GM23338 (cell line): Measurements from ENCODE around the gene NFIA. TPM values are rescaled to one million over a fixed set of nuclear protein-coding genes. Genes with fewer than 3 reads are reported as not detected.

ENCODE experiments used
- ATAC-seq: fragments of 200-7000 bp; cut with Tn5 transposase; 3 replicates; pipeline ENCODE4 v1.9.1; 2020
- DNase-seq: peaks from one replicate; pipeline ENCODE4 v3.0.0-alpha.2; 2015; ENCODE audit warnings: low spot score
- H2AFZ ChIP-seq: fragments of 200-600 bp; sonication (generic); 2 replicates; pipeline ENCODE4 v1.8.0; 2016; ENCODE audit warnings: antibody characterized with exemption, mild to moderate bottlenecking, moderate library complexity
- H3F3A ChIP-seq: fragments of 200-600 bp; sonication (generic); replicated peaks from 2 replicates; pipeline ENCODE4 v1.8.0; 2017; ENCODE audit warnings: antibody characterized with exemption, mixed run types, low read depth
- H3K27ac ChIP-seq: fragments of 200-600 bp; sonication (generic); 2 replicates; pipeline ENCODE4 v1.6.1; 2016; ENCODE audit warnings: low read depth
- H3K27me3 ChIP-seq: fragments of 200-600 bp; sonication (generic); 2 replicates; pipeline ENCODE4 v1.8.0; 2016; ENCODE audit warnings: mild to moderate bottlenecking, mixed run types, moderate library complexity; ENCODE audit not compliant: insufficient read depth
- H3K36me3 ChIP-seq: fragments of 200-600 bp; sonication (generic); 2 replicates; pipeline ENCODE4 v1.8.0; 2016; ENCODE audit warnings: mild to moderate bottlenecking; ENCODE audit not compliant: insufficient read depth
- H3K4me1 ChIP-seq: fragments of 200-600 bp; sonication (generic); 2 replicates; pipeline ENCODE4 v1.8.0; 2016; ENCODE audit warnings: mild to moderate bottlenecking, moderate library complexity; ENCODE audit not compliant: insufficient read depth
- H3K4me2 ChIP-seq: fragments of 200-600 bp; sonication (generic); 2 replicates; pipeline ENCODE4 v1.7.1; 2017; ENCODE audit warnings: mixed run types
- H3K4me3 ChIP-seq: fragments of 200-600 bp; sonication (generic); 2 replicates; pipeline ENCODE4 v1.6.1; 2016; ENCODE audit warnings: mixed run types
- H3K79me2 ChIP-seq: fragments of 200-600 bp; sonication (generic); replicated peaks from 2 replicates; pipeline ENCODE4 v1.8.0; 2017; ENCODE audit warnings: mild to moderate bottlenecking; ENCODE audit not compliant: insufficient read depth
- H3K9me2 ChIP-seq: fragments of 200-600 bp; sonication (generic); 2 replicates; pipeline ENCODE4 v1.8.0; 2017; ENCODE audit not compliant: insufficient read depth
- H4K20me1 ChIP-seq: fragments of 200-600 bp; sonication (generic); replicated peaks from 2 replicates; pipeline ENCODE4 v1.8.0; 2017; ENCODE audit warnings: mild to moderate bottlenecking; ENCODE audit not compliant: insufficient read depth
- H3K27ac Mint-ChIP-seq: 2 replicates; pipeline ENCODE4 v1.8.0; 2020; ENCODE audit warnings: inconsistent platforms, mild to moderate bottlenecking, moderate library complexity, mixed read lengths
- H3K27me3 Mint-ChIP-seq: 3 replicates; pipeline ENCODE4 v1.8.0; 2022; ENCODE audit warnings: low read depth, mild to moderate bottlenecking, moderate library complexity, mixed read lengths, inconsistent platforms; ENCODE audit not compliant: insufficient read depth, poor library complexity
- H3K36me3 Mint-ChIP-seq: 3 replicates; pipeline ENCODE4 v1.8.0; 2021; ENCODE audit warnings: low read depth, mild to moderate bottlenecking, inconsistent platforms, moderate library complexity, mixed read lengths
- H3K4me1 Mint-ChIP-seq: 3 replicates; pipeline ENCODE4 v1.8.0; 2020; ENCODE audit warnings: mild to moderate bottlenecking, inconsistent platforms, mixed read lengths
- H3K4me3 Mint-ChIP-seq: 3 replicates; pipeline ENCODE4 v1.8.0; 2021; ENCODE audit warnings: moderate library complexity, mild to moderate bottlenecking, inconsistent platforms, mixed read lengths
- H3K9me3 Mint-ChIP-seq: 3 replicates; pipeline ENCODE4 v1.8.0; 2020; ENCODE audit warnings: moderate library complexity, mild to moderate bottlenecking, inconsistent platforms, mixed read lengths
- CREB1 ChIP-seq: fragments of 250-450 bp; sonication (Bioruptor Pico); IDR thresholded peaks from 2 replicates; pipeline ENCODE4 v1.5.0; 2020; ENCODE audit warnings: low read depth, mild to moderate bottlenecking, moderate library complexity
- CTCF ChIP-seq, 2 experiments: fragments of 200-600 bp in 1 of 2; sonication (generic) in 1 of 2; conservative IDR thresholded peaks; 2 replicates each; pipeline versions ENCODE4 v1.5.1 to v1.6.1; 2016 to 2017; ENCODE audit warnings: antibody characterized with exemption in 2 of 2, low read depth in 2 of 2, mild to moderate bottlenecking in 2 of 2, moderate library complexity in 1 of 2
- EZH2phosphoT487 ChIP-seq: fragments of 200-600 bp; sonication (generic); IDR thresholded peaks from one replicate; pipeline ENCODE4 v1.8.1; 2018; ENCODE audit warnings: antibody characterized with exemption; ENCODE audit not compliant: unreplicated experiment
- JUNB ChIP-seq: IDR thresholded peaks from one replicate; pipeline ENCODE4 v1.6.1; 2016; ENCODE audit warnings: antibody characterized with exemption; ENCODE audit not compliant: unreplicated experiment
- NANOG ChIP-seq: IDR thresholded peaks from 2 replicates; pipeline ENCODE4 v1.6.1; 2016; ENCODE audit warnings: antibody characterized with exemption, borderline replicate concordance
- POLR2AphosphoS5 ChIP-seq: IDR thresholded peaks from 2 replicates; pipeline ENCODE4 v1.6.1; 2016; ENCODE audit warnings: antibody characterized with exemption, low read depth
- REST ChIP-seq: IDR thresholded peaks from one replicate; pipeline ENCODE4 v1.6.1; 2018; ENCODE audit warnings: antibody characterized with exemption; ENCODE audit not compliant: unreplicated experiment
- STAT1 ChIP-seq: IDR thresholded peaks from one replicate; pipeline ENCODE4 v1.6.1; 2016; ENCODE audit warnings: antibody characterized with exemption; ENCODE audit not compliant: unreplicated experiment
- ZNF114 ChIP-seq: fragments of 250-450 bp; sonication (Bioruptor Pico); IDR thresholded peaks from 2 replicates; pipeline ENCODE4 v1.5.0; 2020; ENCODE audit warnings: mild to moderate bottlenecking, moderate library complexity
- ZNF462 ChIP-seq: fragments of 250-450 bp; sonication (Bioruptor Pico); IDR thresholded peaks from 2 replicates; pipeline ENCODE4 v1.5.0; 2020; ENCODE audit warnings: mild to moderate bottlenecking, moderate library complexity
- polyA plus RNA-seq: library from polyadenylated mRNA; unstranded; fragments of >200 nt; fragmentation: Nextera tagmentation; extraction: Ambion mirVana; gene quantifications from 2 replicates; pipeline ENCODE4 v1.2.1, GENCODE V29; 2016
- total RNA-seq: library from RNA; depleted of rRNA; stranded (reverse); fragments of >200 nt; shearing (Covaris generic); gene quantifications from 2 replicates; pipeline ENCODE4 v1.2.3, GENCODE V29; 2014

Gene NFIA
- total and polyA plus RNA-seq, 2 experiments from 2014 or later: 0.97 to 2.3 TPM

GRCh38 chr1:61240878-61241277, 158.5 kb downstream of the NFIA start (continued):
- TF ChIP-seq REST: no peak
- TF ChIP-seq JUNB: no peak
- no peak for TF ChIP-seq ZNF462 (CRISPR knock-in tag)
- no peak for TF ChIP-seq ZNF114 (CRISPR knock-in tag)
- TF ChIP-seq CREB1 (CRISPR knock-in tag): no peak

- Histone ChIP-seq H3K27ac (no peak overlapping the region), H3K4me2 (no peak overlapping the region), H3K79me2 (no peaks in the 10 kb centered on the region), H3K36me3 (no peaks in the 10 kb centered on the region), H3F3A (no peaks in the 10 kb centered on the region), H3K4me3 (no peak overlapping the region), H2AFZ (no peak overlapping the region), H4K20me1 (no peaks in the 10 kb centered on the region), H3K4me1 (peaks cover 37% of the 10 kb centered on the region), H3K27me3 (no peaks in the 10 kb centered on the region), H3K9me2 (no peaks in the 10 kb centered on the region)
- H3K36me3 Mint-ChIP-seq: peaks cover 2% of the 10 kb centered on the region; the same call in 1 of the 3 replicates
- H3K27me3 Mint-ChIP-seq: no peaks in the 10 kb centered on the region
- 0 out of 3 replicates have a peak, but pooled peaks cover 3% of the 10 kb centered on the region for H3K9me3 Mint-ChIP-seq
- H3K4me1 Mint-ChIP-seq: peaks cover 51% of the 10 kb centered on the region
- DNase-seq (no peak), ATAC-seq (no peak)
- H3K27ac Mint-ChIP-seq: peak overlapping the region; percentile 49; the same call in 1 of the 2 replicates
- no peak overlapping the region for H3K4me3 Mint-ChIP-seq
- TF ChIP-seq CREB1 (CRISPR knock-in tag) (no peak), STAT1 (no peak), NANOG (no peak), CTCF (conservative IDR thresholded peaks at IDR 0.05; ENCODE audit: low read depth in 2 of 2) (no peak), ZNF114 (CRISPR knock-in tag) (no peak), POLR2AphosphoS5 (no peak), EZH2phosphoT487 (no peak), REST (no peak)
Measured at GRCh38 chr1:61241411-61241838, 159.1 kb downstream of the NFIA start.
